GM21390 (cell line): ENCODE measurements around the gene SLC43A1.
"Not testable (repeated sequence)": the region's sequence is repeated elsewhere in the genome, so short reads cannot be mapped to it uniquely, and the experiment has no call there.

Experiments
- ATAC-seq: cut with Tn5 transposase; IDR thresholded peaks from one replicate; pipeline ENCODE4 v1.9.1; 2021; ENCODE audit not compliant: unreplicated experiment

The SLC43A1 gene

GRCh38 chr11:57461841-57462489 lies 53.5 kb downstream of the SLC43A1 start:
- ATAC-seq: no peak

GRCh38 chr11:57460758-57461749 lies 54.4 kb downstream of the SLC43A1 start:
- no peak for ATAC-seq

GRCh38 chr11:57460022-57460757 lies 55.3 kb downstream of the SLC43A1 start, which contains the start of gene RTN4RL2:
Gene RTN4RL2, plus strand, starts transcription at chr11:57460528. Its CDS starts 338 bp downstream, at chr11:57460866.
- ATAC-seq: peak; percentile 38

GRCh38 chr11:57459164-57460021 lies 56.1 kb downstream of the SLC43A1 start:
- no peak for ATAC-seq

GRCh38 chr11:57458410-57459163 lies 56.9 kb downstream of the SLC43A1 start:
- ATAC-seq: no peak

- ATAC-seq: no peak
These were observed 57.5 kb downstream of the SLC43A1 start for GRCh38 chr11:57458060-57458409.

GRCh38 chr11:57457643-57458023 lies 57.9 kb downstream of the SLC43A1 start:
- ATAC-seq: peak; percentile 21

GRCh38 chr11:57456960-57457642 lies 58.4 kb downstream of the SLC43A1 start:
- peak; percentile 49 for ATAC-seq

GRCh38 chr11:57453543-57454177 lies 61.8 kb downstream of the SLC43A1 start:
- ATAC-seq: no peak

- no peak for ATAC-seq
These were observed 69.4 kb downstream of the SLC43A1 start for GRCh38 chr11:57446055-57446454.

GRCh38 chr11:57445122-57445394 lies 70.4 kb downstream of the SLC43A1 start:
- ATAC-seq: not testable (repeated sequence)

GRCh38 chr11:57444362-57445121 lies 71.0 kb downstream of the SLC43A1 start:
- no peak for ATAC-seq

- no peak for ATAC-seq
These were observed 74.6 kb downstream of the SLC43A1 start for GRCh38 chr11:57440744-57441414.

- no peak for ATAC-seq
These were observed 75.7 kb downstream of the SLC43A1 start for GRCh38 chr11:57439786-57440185.

- ATAC-seq: no peak
These were observed 76.9 kb downstream of the SLC43A1 start for GRCh38 chr11:57438345-57439285.

- no peak for ATAC-seq
These were observed 79.5 kb downstream of the SLC43A1 start for GRCh38 chr11:57436031-57436430.
